GM18499 (cell line): Measurements from ENCODE around the gene XRRA1.
"Not testable (repeated sequence)": the region's sequence is repeated elsewhere in the genome, so short reads cannot be mapped to it uniquely, and the experiment has no call there.

Source experiments
- ATAC-seq: cut with Tn5 transposase; IDR thresholded peaks from one replicate; pipeline ENCODE4 v1.9.1; 2021; ENCODE audit warnings: moderate number of reproducible peaks; ENCODE audit not compliant: insufficient read depth, unreplicated experiment

XRRA1 gene

GRCh38 chr11:74842967-74843366 lies 105.9 kb downstream of the XRRA1 start:
- no peak for ATAC-seq

GRCh38 chr11:74840486-74840885 lies 108.4 kb downstream of the XRRA1 start:
- ATAC-seq: no peak

- no peak for ATAC-seq
Observed at GRCh38 chr11:74839971-74840370, 108.9 kb downstream of the XRRA1 start.

- no peak for ATAC-seq
Observed at GRCh38 chr11:74839446-74839845, 109.4 kb downstream of the XRRA1 start.

GRCh38 chr11:74838188-74838587 lies 110.7 kb downstream of the XRRA1 start:
- ATAC-seq: no peak

GRCh38 chr11:74837191-74837590 lies 111.7 kb downstream of the XRRA1 start:
- no peak for ATAC-seq

- ATAC-seq: no peak
Observed at GRCh38 chr11:74826901-74827300, 122.0 kb downstream of the XRRA1 start.

- ATAC-seq: not testable (repeated sequence)
Observed at GRCh38 chr11:74825596-74825995, 123.3 kb downstream of the XRRA1 start.

- no peak for ATAC-seq
Observed at GRCh38 chr11:74824285-74824982, 124.5 kb downstream of the XRRA1 start.

- ATAC-seq: no peak
Observed at GRCh38 chr11:74822170-74822569, 126.7 kb downstream of the XRRA1 start.

GRCh38 chr11:74820763-74821162 lies 128.1 kb downstream of the XRRA1 start:
- no peak for ATAC-seq

- ATAC-seq: no peak
Observed at GRCh38 chr11:74819400-74819799, 129.5 kb downstream of the XRRA1 start.

GRCh38 chr11:74818283-74818946 lies 130.5 kb downstream of the XRRA1 start:
- ATAC-seq: no peak

- ATAC-seq: no peak
Observed at GRCh38 chr11:74816664-74817063, 132.2 kb downstream of the XRRA1 start.

- ATAC-seq: no peak
Observed at GRCh38 chr11:74815966-74816365, 132.9 kb downstream of the XRRA1 start.

- ATAC-seq: no peak
Observed at GRCh38 chr11:74809801-74810200, 139.1 kb downstream of the XRRA1 start.

GRCh38 chr11:74806267-74806666 lies 142.6 kb downstream of the XRRA1 start:
- no peak for ATAC-seq

- ATAC-seq: no peak
Observed at GRCh38 chr11:74791333-74792100, 157.4 kb downstream of the XRRA1 start.
